ENCODE measurements around the gene FAN1. TPM values are rescaled to one million over a fixed set of nuclear protein-coding genes. Genes with fewer than 3 reads are reported as not detected.

Gene FAN1
- total and polyA plus RNA-seq, 9 of the 15 experiments (the other 6 are each of a cell fraction or from before 2014, with no cell fraction given): 1.5 to 16.8 (median 12.0) TPM

DNA sequence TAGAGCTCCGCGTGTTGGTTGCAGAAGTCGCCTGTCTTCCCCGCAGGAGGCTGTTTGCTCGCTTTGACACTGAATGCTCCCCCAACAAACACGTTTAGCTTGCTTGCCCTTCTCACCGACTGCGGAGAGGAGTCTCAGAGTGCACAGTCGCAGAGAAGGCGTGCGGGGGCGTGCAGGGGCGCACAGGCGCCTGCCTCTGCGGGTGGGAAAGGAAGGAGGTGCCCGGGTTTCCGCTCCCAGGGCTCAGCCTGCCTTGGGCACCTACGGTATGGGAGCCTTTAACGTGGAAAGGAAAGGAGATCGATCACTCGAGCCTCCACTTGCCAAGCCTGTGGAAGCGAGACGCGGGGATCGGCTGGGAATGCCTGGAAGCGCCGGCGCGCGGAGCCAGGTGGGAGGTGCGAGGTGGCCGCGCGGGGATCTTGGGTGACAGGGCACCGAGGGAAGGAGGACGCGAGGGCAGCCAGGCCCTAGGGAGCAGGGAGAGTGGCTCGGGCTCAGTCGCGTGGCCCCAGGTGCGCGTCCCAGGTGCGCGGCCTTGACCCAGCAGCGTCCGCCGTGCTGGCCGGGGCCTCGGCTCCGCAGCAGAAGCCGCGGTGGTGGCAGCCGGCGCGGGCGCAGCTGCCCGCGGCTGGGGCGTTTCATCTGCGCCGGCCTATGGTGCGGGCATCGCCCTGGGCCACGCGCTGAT, at the start of gene FAN1 (continued):
- TF ChIP-seq, protein P1, sequence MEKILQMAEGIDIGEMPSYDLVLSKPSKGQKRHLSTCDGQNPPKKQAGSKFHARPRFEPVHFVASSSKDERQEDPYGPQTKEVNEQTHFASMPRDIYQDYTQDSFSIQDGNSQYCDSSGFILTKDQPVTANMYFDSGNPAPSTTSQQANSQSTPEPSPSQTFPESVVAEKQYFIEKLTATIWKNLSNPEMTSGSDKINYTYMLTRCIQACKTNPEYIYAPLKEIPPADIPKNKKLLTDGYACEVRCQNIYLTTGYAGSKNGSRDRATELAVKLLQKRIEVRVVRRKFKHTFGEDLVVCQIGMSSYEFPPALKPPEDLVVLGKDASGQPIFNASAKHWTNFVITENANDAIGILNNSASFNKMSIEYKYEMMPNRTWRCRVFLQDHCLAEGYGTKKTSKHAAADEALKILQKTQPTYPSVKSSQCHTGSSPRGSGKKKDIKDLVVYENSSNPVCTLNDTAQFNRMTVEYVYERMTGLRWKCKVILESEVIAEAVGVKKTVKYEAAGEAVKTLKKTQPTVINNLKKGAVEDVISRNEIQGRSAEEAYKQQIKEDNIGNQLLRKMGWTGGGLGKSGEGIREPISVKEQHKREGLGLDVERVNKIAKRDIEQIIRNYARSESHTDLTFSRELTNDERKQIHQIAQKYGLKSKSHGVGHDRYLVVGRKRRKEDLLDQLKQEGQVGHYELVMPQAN (IDR thresholded peaks at IDR 0.05; ENCODE audit: borderline replicate concordance): peak; percentile 24; the same call in 1 of the 2 replicates
- TF ChIP-seq HDGF (IDR thresholded peaks at IDR 0.05): no peak
- TF ChIP-seq PPARD (CRISPR knock-in tag; IDR thresholded peaks at IDR 0.05): no peak
- peak; percentile 36; the same call in 1 of the 2 replicates for TF ChIP-seq POLR2AphosphoS5 (IDR thresholded peaks at IDR 0.05; ENCODE audit: control insufficient read depth, insufficient read depth, low read depth, low read length)
- TF ChIP-seq NCOA4 (IDR thresholded peaks at IDR 0.05; ENCODE audit: partially characterized antibody): peak; percentile 93
- TF ChIP-seq ZC3H11A (IDR thresholded peaks at IDR 0.05; ENCODE audit: low read depth, low read length): no peak
- TF ChIP-seq TEAD4 (IDR thresholded peaks at IDR 0.05; ENCODE audit: low read length): peak; percentile 7; the same call in 1 of the 2 replicates
- TF ChIP-seq TEAD4 (CRISPR knock-in tag; IDR thresholded peaks at IDR 0.05; ENCODE audit: borderline replicate concordance): no peak
- TF ChIP-seq HDAC2 (IDR thresholded peaks at IDR 0.05): 0 out of 2 replicates have a peak, but pooled peaks have one; percentile 24
- TF ChIP-seq, protein P2, sequence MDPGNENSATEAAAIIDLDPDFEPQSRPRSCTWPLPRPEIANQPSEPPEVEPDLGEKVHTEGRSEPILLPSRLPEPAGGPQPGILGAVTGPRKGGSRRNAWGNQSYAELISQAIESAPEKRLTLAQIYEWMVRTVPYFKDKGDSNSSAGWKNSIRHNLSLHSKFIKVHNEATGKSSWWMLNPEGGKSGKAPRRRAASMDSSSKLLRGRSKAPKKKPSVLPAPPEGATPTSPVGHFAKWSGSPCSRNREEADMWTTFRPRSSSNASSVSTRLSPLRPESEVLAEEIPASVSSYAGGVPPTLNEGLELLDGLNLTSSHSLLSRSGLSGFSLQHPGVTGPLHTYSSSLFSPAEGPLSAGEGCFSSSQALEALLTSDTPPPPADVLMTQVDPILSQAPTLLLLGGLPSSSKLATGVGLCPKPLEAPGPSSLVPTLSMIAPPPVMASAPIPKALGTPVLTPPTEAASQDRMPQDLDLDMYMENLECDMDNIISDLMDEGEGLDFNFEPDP (CRISPR knock-in tag; IDR thresholded peaks at IDR 0.05): no peak
- TF ChIP-seq, protein P3, sequence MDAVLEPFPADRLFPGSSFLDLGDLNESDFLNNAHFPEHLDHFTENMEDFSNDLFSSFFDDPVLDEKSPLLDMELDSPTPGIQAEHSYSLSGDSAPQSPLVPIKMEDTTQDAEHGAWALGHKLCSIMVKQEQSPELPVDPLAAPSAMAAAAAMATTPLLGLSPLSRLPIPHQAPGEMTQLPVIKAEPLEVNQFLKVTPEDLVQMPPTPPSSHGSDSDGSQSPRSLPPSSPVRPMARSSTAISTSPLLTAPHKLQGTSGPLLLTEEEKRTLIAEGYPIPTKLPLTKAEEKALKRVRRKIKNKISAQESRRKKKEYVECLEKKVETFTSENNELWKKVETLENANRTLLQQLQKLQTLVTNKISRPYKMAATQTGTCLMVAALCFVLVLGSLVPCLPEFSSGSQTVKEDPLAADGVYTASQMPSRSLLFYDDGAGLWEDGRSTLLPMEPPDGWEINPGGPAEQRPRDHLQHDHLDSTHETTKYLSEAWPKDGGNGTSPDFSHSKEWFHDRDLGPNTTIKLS (IDR thresholded peaks at IDR 0.05; ENCODE audit: borderline replicate concordance, low read depth): peak; percentile 79
- no peak for TF ChIP-seq RBM34 (IDR thresholded peaks at IDR 0.05; ENCODE audit: borderline replicate concordance, insufficient read depth, low read length)
- TF ChIP-seq ZNF23 (CRISPR knock-in tag; IDR thresholded peaks at IDR 0.05): no peak
- no peak for TF ChIP-seq HNRNPUL1 (IDR thresholded peaks at IDR 0.05; ENCODE audit: low read length)
- TF ChIP-seq NFIC (IDR thresholded peaks at IDR 0.05): peak; percentile 28; the same call in 1 of the 2 replicates
- no peak for TF ChIP-seq SAFB2 (IDR thresholded peaks at IDR 0.05; ENCODE audit: borderline replicate concordance, low read depth, low read length, severe bottlenecking)
- no peak for TF ChIP-seq TSC22D4 (tag; IDR thresholded peaks at IDR 0.05)
- TF ChIP-seq RBBP5 (IDR thresholded peaks at IDR 0.05; ENCODE audit: borderline replicate concordance, insufficient read depth, low read length, poor library complexity, severe bottlenecking): peak; percentile 88
- TF ChIP-seq ZNF41 (CRISPR knock-in tag; conservative IDR thresholded peaks at IDR 0.05): no peak
- peak; percentile 29; the same call in 1 of the 2 replicates for TF ChIP-seq JUN (IDR thresholded peaks at IDR 0.05; ENCODE audit: borderline replicate concordance, low read depth, low read length)
- TF ChIP-seq JUN (CRISPR knock-in tag; IDR thresholded peaks at IDR 0.05; ENCODE audit: borderline replicate concordance): no peak
- no peak for TF ChIP-seq BCL6 (CRISPR knock-in tag; IDR thresholded peaks at IDR 0.05)
- TF ChIP-seq, protein P4, sequence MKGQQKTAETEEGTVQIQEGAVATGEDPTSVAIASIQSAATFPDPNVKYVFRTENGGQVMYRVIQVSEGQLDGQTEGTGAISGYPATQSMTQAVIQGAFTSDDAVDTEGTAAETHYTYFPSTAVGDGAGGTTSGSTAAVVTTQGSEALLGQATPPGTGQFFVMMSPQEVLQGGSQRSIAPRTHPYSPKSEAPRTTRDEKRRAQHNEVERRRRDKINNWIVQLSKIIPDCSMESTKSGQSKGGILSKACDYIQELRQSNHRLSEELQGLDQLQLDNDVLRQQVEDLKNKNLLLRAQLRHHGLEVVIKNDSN (CRISPR knock-in tag; IDR thresholded peaks at IDR 0.05): no peak
- peak; percentile 75 for TF ChIP-seq HCFC1 (IDR thresholded peaks at IDR 0.05; ENCODE audit: low read depth, low read length)
